GM19328 (cell line): ENCODE data around the gene EIF4G1.

ENCODE experiments used
- ATAC-seq: cut with Tn5 transposase; IDR thresholded peaks from one replicate; pipeline ENCODE4 v1.9.1; 2021; ENCODE audit warnings: mild to moderate bottlenecking, moderate library complexity; ENCODE audit not compliant: unreplicated experiment

The EIF4G1 gene

DNA sequence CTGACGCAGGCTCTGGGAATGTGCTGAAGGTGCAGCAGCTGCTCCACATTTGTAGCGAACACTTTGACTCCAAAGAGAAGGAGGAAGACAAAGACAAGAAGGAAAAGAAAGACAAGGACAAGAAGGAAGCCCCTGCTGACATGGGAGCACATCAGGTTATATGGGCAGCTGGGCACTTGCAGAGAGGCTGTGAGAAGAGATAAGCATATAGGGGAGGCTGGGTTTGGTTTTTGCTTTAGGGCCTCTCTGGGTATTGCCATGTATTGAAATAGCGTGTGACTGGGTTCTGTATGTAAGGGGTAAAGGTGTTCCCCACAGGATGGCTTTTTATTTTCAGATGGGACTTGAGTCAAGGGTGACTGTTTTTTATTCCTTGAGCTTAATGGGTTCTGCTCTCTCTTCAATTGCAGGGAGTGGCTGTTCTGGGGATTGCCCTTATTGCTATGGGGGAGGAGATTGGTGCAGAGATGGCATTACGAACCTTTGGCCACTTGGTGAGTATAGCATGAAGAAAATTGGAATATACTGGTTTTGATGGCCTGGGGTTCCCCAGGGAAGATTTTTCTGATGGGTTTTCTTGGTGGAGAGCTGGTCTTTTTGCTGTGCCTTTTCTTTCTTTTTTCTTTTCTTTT, 7.9 kb upstream of the EIF4G1 start:
- ATAC-seq: no peak

DNA sequence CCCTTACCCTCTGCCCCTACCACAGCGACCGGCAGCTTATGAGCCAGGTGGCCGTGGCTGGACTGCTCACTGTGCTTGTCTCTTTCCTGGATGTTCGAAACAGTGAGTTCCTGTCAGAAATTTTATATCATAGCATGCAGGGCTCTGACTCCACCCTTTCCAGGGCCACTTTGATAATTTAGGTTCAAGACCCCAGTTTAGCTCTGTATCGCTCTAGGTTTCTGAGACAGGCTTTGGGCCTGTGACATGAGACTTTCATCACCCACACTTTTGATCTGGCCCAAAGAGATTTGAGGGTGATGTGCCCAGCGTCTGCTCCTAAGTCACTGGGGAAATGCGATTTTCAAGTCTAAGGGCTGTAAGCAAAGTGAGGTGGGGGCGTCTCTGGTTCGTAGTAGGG, 6.5 kb upstream of the EIF4G1 start:
- ATAC-seq: no peak

DNA sequence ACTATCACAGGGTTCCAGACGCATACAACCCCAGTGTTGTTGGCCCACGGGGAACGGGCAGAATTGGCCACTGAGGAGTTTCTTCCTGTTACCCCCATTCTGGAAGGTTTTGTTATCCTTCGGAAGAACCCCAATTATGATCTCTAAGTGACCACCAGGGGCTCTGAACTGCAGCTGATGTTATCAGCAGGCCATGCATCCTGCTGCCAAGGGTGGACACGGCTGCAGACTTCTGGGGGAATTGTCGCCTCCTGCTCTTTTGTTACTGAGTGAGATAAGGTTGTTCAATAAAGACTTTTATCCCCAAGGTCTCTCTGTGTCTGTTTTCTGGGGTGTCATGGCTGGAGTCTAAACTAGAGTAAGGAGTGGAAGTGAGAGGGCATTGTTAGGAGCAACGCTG, 5.7 kb upstream of the EIF4G1 start:
- ATAC-seq: no peak

DNA sequence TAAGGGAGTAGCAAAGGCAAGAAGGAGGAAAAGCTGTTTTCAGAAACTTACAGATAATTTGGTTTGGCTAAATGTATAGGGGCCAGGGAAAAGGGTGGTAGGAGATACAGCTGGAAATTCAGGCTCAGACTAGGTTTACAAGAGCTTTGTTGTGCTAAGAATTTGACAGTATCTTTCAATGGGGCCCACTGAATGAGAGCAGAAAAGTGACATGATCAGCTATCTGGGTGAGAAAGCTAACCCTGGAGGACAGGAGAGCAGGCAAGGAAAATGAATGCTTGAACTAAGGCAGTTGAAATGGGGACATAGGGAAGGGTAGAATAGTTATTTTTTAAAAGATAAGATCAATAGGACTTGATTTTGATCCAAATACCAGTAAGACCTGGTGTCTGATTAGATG, 2.8 kb upstream of the EIF4G1 start:
- no peak for ATAC-seq

DNA sequence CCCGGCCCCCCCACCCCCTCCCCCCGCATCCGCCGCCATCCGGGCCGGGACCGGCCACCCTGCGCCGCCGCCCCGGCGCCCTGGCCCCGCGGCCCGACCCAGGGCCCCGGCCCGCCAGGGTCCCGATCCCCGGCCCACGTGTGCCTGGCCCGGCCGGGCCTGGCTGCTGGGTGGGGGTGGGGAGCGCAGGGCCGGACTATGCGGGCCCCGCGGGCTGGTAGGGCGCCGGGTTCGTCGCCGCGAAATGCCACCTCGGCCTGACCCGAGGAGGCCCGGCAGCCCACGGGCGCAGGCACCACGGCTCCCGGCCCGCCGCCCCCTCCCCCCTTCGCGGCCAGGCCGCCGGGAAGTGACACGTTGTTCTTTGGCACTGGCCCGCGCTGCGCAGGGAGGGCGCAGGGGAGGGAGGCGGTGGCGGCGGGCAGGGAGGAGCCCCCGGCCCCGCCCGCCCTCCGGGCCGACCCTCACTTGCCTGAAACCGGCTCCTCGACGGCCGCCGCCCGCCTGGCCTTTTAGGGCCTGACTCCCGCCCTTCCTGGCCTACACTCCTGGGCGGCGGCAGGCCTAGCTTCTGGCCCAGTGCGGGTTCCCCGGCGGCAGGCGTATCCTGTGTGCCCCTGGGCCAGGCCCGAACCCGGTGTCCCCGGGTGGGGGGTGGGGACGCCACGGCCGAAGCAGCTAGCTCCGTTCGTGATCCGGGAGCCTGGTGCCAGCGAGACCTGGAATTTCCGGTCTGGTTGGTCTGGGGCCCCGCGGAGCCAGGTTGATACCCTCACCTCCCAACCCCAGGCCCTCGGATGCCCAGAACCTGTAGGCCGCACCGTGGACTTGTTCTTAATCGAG, 515 bp downstream of the EIF4G1 start:
- ATAC-seq: peak; percentile 41

DNA sequence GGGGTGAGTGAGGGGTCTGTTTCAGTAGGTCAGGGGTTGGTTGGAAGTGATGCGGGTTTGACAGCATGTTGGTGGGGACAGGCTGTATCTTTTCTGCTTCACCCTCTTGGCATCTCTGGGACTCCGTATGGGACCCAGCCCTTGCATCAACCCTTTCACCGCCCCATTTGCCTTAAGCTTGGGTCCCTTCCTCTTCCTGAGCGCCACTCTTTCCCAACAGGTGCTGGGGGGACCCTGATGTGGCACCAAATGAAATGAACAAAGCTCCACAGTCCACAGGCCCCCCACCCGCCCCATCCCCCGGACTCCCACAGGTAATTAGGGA, 1.1 kb downstream of the EIF4G1 start:
- ATAC-seq: no peak

DNA sequence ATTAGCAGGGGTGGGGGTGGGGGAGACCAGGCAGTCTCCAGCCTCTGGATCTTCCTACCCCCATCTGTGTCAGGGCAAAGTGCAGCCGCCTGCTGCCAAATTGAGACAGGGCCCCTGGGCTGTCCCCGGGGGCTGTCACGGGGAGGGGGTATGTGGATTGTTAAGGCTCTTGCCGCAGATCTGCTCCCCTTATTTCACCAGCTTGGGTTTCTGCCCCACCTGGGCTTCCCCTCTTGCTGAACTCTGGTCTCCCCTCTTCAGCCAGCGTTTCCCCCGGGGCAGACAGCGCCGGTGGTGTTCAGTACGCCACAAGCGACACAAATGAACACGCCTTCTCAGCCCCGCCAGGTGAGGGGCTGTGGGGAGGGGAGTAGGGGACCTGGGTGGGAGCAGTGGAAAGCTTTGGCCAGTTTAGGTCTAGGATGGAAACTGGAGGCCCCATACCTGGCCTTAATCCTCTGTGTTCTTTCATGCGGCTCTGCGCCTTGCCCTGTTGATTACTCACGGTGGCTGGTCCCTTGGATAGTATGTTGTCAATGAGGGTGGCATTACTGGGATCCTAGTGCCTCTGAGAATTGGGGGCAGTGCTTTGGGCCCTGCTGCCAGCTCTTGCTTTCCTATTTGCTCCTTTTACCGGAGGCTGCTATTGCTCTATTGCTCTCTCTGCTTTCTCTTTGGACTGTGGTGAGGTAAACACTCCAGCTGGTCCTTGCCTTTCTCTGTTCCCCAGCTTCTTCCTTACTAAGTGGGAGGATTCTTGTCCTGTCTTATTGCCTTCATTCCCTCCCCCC, 1.7 kb downstream of the EIF4G1 start:
- no peak for ATAC-seq

DNA sequence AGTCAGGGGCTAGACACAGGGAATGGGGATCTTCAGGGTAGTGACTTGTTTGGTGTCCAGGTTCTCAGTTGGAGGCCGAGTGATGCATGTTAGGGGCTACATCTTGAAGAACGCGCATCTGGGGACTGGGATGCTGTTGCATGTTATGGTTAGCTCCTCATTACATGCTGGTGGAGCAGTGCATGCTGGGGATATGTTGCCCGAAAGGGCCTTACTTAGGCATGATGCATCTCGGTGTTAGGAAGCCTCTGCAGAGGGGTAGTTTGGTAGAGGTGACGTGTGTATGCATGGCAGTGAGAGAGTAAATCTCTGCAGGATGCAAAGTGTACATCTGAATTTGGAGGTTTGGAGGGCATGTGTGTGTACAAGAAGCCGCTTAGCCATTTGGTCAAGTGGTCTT, 2.4 kb downstream of the EIF4G1 start:
- ATAC-seq: no peak

DNA sequence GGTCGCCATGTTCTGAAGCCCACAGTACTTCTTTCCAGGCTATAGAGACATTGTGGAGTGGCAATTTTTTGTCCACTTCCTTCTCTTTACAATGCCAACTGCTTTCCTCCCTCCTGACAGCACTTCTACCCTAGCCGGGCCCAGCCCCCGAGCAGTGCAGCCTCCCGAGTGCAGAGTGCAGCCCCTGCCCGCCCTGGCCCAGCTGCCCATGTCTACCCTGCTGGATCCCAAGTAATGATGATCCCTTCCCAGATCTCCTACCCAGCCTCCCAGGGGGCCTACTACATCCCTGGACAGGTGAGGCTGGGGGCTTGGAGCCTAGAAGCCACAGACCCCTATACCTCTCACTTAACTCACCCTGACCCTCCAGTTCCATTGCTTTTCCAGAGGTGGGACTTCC, 2.8 kb downstream of the EIF4G1 start:
- no peak for ATAC-seq

DNA sequence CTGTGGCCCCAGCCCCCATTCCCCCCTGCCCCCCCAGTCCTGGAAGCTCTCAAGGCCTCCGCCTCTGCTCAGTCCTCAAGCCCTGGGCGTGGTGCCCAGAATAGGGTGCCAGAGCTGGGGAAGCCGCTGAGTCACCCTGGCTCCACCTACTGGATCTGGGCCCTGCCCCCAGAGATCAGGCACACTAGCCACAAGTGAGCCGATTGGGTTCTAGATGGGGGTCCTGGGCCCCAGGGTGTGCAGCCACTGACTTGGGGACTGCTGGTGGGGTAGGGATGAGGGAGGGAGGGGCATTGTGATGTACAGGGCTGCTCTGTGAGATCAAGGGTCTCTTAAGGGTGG, 5.7 kb downstream of the EIF4G1 start:
- ATAC-seq: no peak

DNA sequence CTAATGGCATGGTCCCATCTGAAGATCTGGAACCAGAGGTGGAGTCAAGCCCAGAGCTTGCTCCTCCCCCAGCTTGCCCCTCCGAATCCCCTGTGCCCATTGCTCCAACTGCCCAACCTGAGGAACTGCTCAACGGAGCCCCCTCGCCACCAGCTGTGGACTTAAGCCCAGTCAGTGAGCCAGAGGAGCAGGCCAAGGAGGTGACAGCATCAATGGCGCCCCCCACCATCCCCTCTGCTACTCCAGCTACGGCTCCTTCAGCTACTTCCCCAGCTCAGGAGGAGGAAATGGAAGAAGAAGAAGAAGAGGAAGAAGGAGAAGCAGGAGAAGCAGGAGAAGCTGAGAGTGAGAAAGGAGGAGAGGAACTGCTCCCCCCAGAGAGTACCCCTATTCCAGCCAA, 7.3 kb downstream of the EIF4G1 start:
- ATAC-seq: no peak

DNA sequence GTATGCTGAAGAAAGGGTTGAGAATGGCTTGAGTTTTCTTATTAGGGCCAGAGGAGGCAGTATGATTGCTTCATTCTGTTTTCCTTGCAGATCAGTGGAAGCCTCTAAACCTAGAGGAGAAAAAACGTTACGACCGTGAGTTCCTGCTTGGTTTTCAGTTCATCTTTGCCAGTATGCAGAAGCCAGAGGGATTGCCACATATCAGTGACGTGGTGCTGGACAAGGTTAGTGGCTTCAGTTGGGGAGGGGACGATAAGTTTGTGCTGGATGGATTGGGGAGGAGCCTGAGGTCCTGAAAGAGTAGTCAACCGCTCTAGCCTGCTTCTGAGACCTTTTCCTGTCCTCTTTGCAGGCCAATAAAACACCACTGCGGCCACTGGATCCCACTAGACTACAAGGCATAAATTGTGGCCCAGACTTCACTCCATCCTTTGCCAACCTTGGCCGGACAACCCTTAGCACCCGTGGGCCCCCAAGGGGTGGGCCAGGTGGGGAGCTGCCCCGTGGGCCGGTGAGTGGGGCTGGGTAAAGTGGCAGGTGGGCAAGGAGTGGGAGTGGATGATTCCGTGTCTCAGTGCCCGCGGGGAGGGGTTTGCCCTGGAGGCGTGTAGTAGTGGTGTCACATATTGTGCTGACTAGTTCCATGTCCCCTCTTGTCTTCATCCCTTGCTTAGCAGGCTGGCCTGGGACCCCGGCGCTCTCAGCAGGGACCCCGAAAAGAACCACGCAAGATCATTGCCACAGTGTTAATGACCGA, 8.5 kb downstream of the EIF4G1 start:
- ATAC-seq: no peak

DNA sequence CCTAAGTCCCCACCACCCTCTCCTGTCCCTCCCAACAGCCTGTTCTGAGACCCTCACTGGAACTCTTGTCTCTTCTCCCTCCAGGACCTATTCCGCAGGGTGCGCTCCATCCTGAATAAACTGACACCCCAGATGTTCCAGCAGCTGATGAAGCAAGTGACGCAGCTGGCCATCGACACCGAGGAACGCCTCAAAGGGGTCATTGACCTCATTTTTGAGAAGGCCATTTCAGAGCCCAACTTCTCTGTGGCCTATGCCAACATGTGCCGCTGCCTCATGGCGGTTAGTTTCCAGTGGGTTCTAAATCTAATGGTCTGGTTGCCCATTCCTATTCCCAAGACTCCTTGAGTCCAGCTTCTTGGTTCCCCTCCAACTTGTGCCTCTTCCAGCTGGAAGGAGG, 9.3 kb downstream of the EIF4G1 start:
- ATAC-seq: no peak

DNA sequence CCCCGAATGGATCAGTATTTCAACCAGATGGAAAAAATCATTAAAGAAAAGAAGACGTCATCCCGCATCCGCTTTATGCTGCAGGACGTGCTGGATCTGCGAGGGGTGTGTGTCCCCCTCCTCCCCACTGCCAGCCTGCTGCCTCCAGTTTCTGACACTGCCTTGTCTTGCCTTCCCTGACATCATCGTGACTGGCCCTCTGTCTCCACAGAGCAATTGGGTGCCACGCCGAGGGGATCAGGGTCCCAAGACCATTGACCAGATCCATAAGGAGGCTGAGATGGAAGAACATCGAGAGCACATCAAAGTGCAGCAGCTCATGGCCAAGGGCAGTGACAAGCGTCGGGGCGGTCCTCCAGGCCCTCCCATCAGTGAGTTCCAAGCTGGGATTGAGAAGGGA, 10.9 kb downstream of the EIF4G1 start:
- ATAC-seq: no peak

DNA sequence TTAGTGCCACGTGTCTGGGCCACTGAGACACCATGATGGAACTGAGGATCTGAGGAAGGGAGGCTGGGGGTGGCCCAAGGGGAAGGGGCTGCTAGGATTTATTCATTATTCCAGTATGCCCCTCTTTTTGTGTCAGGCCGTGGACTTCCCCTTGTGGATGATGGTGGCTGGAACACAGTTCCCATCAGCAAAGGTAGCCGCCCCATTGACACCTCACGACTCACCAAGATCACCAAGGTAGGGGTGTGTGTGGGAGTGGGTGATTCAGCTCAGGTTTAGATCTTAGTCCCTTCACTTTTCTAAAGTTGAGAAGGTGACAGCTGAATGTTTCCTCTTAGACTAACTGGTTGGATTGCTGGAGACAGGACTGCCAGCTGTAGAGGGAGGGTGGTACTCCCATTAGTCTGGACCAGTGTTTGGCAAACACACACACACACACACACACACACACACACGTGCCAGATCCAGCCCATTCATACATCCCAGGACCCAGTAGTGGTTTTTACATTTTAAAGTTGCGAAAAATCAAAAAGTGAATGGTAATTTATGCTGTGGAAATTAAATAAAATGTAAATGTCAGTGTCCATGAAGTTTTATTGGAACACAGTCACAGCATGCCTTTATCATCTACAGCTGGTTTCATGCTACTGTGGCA, 11.4 kb downstream of the EIF4G1 start:
- ATAC-seq: no peak

DNA sequence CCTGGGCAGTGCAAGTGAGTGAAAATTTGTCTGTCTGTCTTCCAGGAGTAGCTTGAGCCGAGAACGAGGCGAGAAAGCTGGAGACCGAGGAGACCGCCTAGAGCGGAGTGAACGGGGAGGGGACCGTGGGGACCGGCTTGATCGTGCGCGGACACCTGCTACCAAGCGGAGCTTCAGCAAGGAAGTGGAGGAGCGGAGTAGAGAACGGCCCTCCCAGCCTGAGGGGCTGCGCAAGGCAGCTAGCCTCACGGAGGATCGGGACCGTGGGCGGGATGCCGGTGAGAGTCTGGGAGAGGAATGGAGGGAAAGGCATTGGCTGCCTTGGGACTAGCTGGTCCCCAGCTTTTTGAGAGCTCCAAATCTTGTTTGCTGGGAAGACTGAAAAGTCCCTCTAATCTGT, 12.8 kb downstream of the EIF4G1 start:
- ATAC-seq: no peak

DNA sequence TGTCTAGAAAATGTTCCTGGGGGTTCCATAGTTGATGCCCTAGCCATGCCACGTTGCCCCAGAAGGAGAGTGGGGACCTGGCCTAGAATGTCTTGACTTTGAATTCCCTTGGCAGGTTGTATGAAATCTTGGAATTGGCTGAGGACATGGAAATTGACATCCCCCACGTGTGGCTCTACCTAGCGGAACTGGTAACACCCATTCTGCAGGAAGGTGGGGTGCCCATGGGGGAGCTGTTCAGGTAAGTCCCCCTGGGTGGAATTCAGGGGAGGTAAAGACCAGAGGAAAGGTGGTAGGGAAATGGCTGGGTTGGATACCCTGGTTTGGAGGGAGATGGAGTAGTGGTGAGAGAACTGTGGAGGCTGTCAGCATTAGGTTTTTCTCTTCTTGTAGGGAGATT, 14.1 kb downstream of the EIF4G1 start:
- no peak for ATAC-seq

DNA sequence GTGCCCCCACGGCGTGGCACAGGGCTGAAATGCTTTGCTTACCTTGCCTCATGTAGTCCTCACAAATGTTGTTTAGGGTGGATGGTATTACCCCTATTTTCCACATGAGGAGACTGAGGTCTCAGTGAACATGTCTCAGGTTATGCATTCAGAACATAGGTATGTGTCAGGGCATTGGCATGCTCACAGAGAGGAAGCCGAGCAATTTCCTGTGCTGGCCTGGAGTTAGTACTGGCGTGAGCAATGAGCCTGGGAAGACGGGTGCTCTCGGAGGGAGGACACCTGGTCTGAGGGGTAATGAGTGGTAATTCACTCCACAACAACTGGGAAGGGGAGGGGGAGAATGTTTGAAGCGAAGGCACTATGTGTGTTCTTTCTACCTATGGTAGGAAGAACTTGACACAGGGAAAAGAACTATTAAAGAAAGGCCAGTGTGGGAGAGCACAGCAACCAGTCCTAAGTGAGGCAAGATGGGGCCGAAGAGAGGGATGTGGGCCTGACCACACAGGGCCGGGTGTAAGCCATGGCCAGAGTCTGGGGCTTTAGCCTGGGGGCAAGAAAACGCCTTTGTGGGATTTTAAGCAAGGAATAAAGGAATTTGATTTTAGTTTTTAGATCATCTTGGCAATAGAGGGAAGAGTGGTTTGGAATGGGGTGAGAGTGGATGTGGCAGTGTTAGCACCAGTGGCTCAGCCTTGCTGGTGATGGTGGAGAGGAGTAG, 18.1 kb downstream of the EIF4G1 start:
- ATAC-seq: no peak

DNA sequence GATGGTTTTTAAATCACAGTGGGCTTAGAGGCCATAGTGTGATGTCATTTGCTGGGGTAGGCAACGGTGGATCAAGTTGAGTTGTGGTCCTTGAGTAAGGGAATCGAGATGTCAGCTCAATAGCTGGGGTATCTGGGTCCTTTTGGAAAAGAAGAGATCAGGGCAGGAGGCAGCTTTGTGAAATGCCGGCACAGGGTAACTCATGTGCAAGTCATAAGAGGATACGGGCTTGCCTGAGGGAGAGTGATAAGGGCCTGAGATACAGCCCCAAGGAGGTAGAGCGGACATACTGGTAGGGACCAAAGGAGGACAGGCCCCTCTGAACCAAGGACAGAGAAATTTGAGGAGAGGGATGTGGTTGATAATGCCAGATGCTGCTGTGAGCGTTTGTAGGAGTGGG, 18.8 kb downstream of the EIF4G1 start:
- no peak for ATAC-seq

DNA sequence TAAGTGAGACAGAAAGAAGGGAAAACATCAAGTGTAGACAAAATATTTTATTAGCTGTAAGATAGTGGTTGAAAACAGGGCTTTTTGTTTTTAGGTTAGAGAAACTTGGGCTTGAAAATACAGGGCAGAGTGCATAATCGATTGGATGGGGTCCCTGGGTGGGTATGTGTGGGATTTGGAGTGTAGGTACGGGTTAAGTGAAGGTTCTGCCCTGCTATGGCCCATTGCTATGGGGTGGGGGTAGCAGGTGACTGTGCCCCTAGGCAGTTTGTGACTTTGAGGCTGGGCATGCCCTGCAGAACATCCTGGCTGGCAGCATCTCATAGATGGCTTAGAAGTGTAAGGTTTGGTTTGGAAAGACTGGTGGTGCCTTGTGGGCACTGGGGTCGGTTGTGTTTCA, 19.3 kb downstream of the EIF4G1 start:
- no peak for ATAC-seq
